Dedifferentiated amniotic fluid mesenchymal stem cell (primary cell): ENCODE measurements around the gene NCLN.
"Not testable (repeated sequence)": the region's sequence is repeated elsewhere in the genome, so short reads cannot be mapped to it uniquely, and the experiment has no call there.

Experiments
- DNase-seq: peaks from one replicate; pipeline ENCODE4 v3.0.0-alpha.2; 2016; ENCODE audit errors: extremely low spot score

Gene NCLN

GRCh38 chr19:3183721-3184641, 1.7 kb upstream of the NCLN start:
- DNase-seq, result no peak

- DNase-seq, result peak; percentile 61
Observed at GRCh38 chr19:3184847-3185460, 776 bp upstream of the NCLN start.

GRCh38 chr19:3186160-3186688, 494 bp downstream of the NCLN start:
- no peak for DNase-seq

- DNase-seq, result no peak
Observed at GRCh38 chr19:3186891-3187661, 1.3 kb downstream of the NCLN start.

GRCh38 chr19:3187662-3188511, 2.2 kb downstream of the NCLN start:
- no peak for DNase-seq

GRCh38 chr19:3188627-3189596, 3.2 kb downstream of the NCLN start:
- DNase-seq, result no peak

GRCh38 chr19:3189702-3190469, 4.2 kb downstream of the NCLN start:
- DNase-seq, result no peak

- no peak for DNase-seq
Observed at GRCh38 chr19:3190470-3190770, 4.7 kb downstream of the NCLN start.

GRCh38 chr19:3190921-3191805, 5.4 kb downstream of the NCLN start:
- DNase-seq, result no peak

- not testable (repeated sequence) for DNase-seq
Observed at GRCh38 chr19:3191806-3192104, 6.0 kb downstream of the NCLN start.

GRCh38 chr19:3192228-3192635, 6.5 kb downstream of the NCLN start:
- DNase-seq, result no peak

GRCh38 chr19:3192684-3193083, 7.0 kb downstream of the NCLN start:
- DNase-seq, result no peak

- no peak for DNase-seq
Observed at GRCh38 chr19:3193256-3194105, 7.8 kb downstream of the NCLN start.

- no peak for DNase-seq
Observed at GRCh38 chr19:3194106-3195087, 8.7 kb downstream of the NCLN start.

GRCh38 chr19:3196064-3196932, 10.6 kb downstream of the NCLN start:
- DNase-seq, result no peak

GRCh38 chr19:3196933-3197205, 11.1 kb downstream of the NCLN start:
- DNase-seq, result no peak
